RWPE2 (cell line): ENCODE measurements around the gene DEXI.

Experiments used
- ATAC-seq: fragments of 200-7000 bp; cut with Tn5 transposase; 3 replicates; pipeline ENCODE4 v1.9.1; 2021; ENCODE audit warnings: low read depth
- DNase-seq: peaks from one replicate; pipeline ENCODE4 v3.0.0-alpha.2; 2020; ENCODE audit warnings: low spot score
- H3K27ac ChIP-seq: fragments of 450-650 bp; 2 replicates; pipeline ENCODE4 v1.5.1; 2017; ENCODE audit warnings: mild to moderate bottlenecking; ENCODE audit not compliant: poor library complexity, severe bottlenecking
- H3K27me3 ChIP-seq: fragments of 250-450 bp; sonication (Bioruptor Pico); 2 replicates; pipeline ENCODE4 v1.5.1; 2021; ENCODE audit warnings: mild to moderate bottlenecking, moderate library complexity; ENCODE audit not compliant: insufficient read depth, poor library complexity, severe bottlenecking
- H3K36me3 ChIP-seq: fragments of 250-450 bp; sonication (Bioruptor Pico); 2 replicates; pipeline ENCODE4 v1.5.1; 2020; ENCODE audit warnings: low read depth, mild to moderate bottlenecking, moderate library complexity
- H3K4me1 ChIP-seq: fragments of 250-450 bp; sonication (Bioruptor Pico); 2 replicates; pipeline ENCODE4 v1.5.1; 2021; ENCODE audit warnings: mild to moderate bottlenecking, moderate library complexity; ENCODE audit not compliant: insufficient read depth, poor library complexity, severe bottlenecking
- H3K4me3 ChIP-seq: fragments of 250-450 bp; sonication (Bioruptor Pico); 2 replicates; pipeline ENCODE4 v1.5.1; 2021; ENCODE audit warnings: mild to moderate bottlenecking, moderate library complexity; ENCODE audit not compliant: severe bottlenecking
- H3K9me3 ChIP-seq: fragments of 250-450 bp; sonication (Bioruptor Pico); 2 replicates; pipeline ENCODE4 v1.5.1; 2021; ENCODE audit warnings: mild to moderate bottlenecking, moderate library complexity; ENCODE audit not compliant: severe bottlenecking
- CTCF ChIP-seq: fragments of 450-650 bp; IDR thresholded peaks from one replicate; pipeline ENCODE4 v1.5.1; 2017; ENCODE audit warnings: mild to moderate bottlenecking, moderate library complexity; ENCODE audit not compliant: poor library complexity, severe bottlenecking

Gene DEXI

GRCh38 chr16:10888320-10888937 lies 53.8 kb downstream of the DEXI start:
- no peaks in the 10 kb centered on the region for H3K27me3 ChIP-seq
- no peak for TF ChIP-seq CTCF
- no peaks in the 10 kb centered on the region for H3K4me1 ChIP-seq
- no peak overlapping the region for H3K27ac ChIP-seq
- DNase-seq (no peak), ATAC-seq (no peak)
- H3K4me3 ChIP-seq: no peak overlapping the region
- H3K36me3 ChIP-seq: no peaks in the 10 kb centered on the region
- H3K9me3 ChIP-seq: no peaks in the 10 kb centered on the region

GRCh38 chr16:10885246-10885645 lies 57.0 kb downstream of the DEXI start:
- no peak overlapping the region for H3K27ac ChIP-seq
- no peaks in the 10 kb centered on the region for H3K27me3 ChIP-seq
- H3K4me1 ChIP-seq: no peaks in the 10 kb centered on the region
- no peaks in the 10 kb centered on the region for H3K36me3 ChIP-seq
- no peak overlapping the region for H3K4me3 ChIP-seq
- no peak for ATAC-seq
- TF ChIP-seq CTCF: no peak
- no peak for DNase-seq
- H3K9me3 ChIP-seq: no peaks in the 10 kb centered on the region

GRCh38 chr16:10883004-10883403 lies 59.3 kb downstream of the DEXI start:
- no peaks in the 10 kb centered on the region for H3K9me3 ChIP-seq
- H3K27ac ChIP-seq: no peak overlapping the region
- no peaks in the 10 kb centered on the region for H3K4me1 ChIP-seq
- TF ChIP-seq CTCF: no peak
- peaks cover 17% of the 10 kb centered on the region for H3K27me3 ChIP-seq
- ATAC-seq (no peak), DNase-seq (no peak)
- H3K36me3 ChIP-seq: no peaks in the 10 kb centered on the region
- no peak overlapping the region for H3K4me3 ChIP-seq

GRCh38 chr16:10881479-10882030 lies 60.7 kb downstream of the DEXI start:
- DNase-seq (no peak), ATAC-seq (no peak)
- H3K27ac ChIP-seq: no peak overlapping the region
- H3K36me3 ChIP-seq: no peaks in the 10 kb centered on the region
- H3K27me3 ChIP-seq: peaks cover 17% of the 10 kb centered on the region
- no peak overlapping the region for H3K4me3 ChIP-seq
- no peaks in the 10 kb centered on the region for H3K9me3 ChIP-seq
- no peak for TF ChIP-seq CTCF
- peaks cover 6% of the 10 kb centered on the region for H3K4me1 ChIP-seq
